GM23338 (cell line): ENCODE results near the gene OR2S2. TPM values are rescaled to one million over a fixed set of nuclear protein-coding genes. Genes with fewer than 3 reads are reported as not detected.

ENCODE experiments used
- ATAC-seq: fragments of 200-7000 bp; cut with Tn5 transposase; 3 replicates; pipeline ENCODE4 v1.9.1; 2020
- DNase-seq: peaks from one replicate; pipeline ENCODE4 v3.0.0-alpha.2; 2015; ENCODE audit warnings: low spot score
- H2AFZ ChIP-seq: fragments of 200-600 bp; sonication (generic); 2 replicates; pipeline ENCODE4 v1.8.0; 2016; ENCODE audit warnings: antibody characterized with exemption, mild to moderate bottlenecking, moderate library complexity
- H3F3A ChIP-seq: fragments of 200-600 bp; sonication (generic); replicated peaks from 2 replicates; pipeline ENCODE4 v1.8.0; 2017; ENCODE audit warnings: antibody characterized with exemption, mixed run types, low read depth
- H3K27ac ChIP-seq: fragments of 200-600 bp; sonication (generic); 2 replicates; pipeline ENCODE4 v1.6.1; 2016; ENCODE audit warnings: low read depth
- H3K27me3 ChIP-seq: fragments of 200-600 bp; sonication (generic); 2 replicates; pipeline ENCODE4 v1.8.0; 2016; ENCODE audit warnings: mild to moderate bottlenecking, mixed run types, moderate library complexity; ENCODE audit not compliant: insufficient read depth
- H3K36me3 ChIP-seq: fragments of 200-600 bp; sonication (generic); 2 replicates; pipeline ENCODE4 v1.8.0; 2016; ENCODE audit warnings: mild to moderate bottlenecking; ENCODE audit not compliant: insufficient read depth
- H3K4me1 ChIP-seq: fragments of 200-600 bp; sonication (generic); 2 replicates; pipeline ENCODE4 v1.8.0; 2016; ENCODE audit warnings: mild to moderate bottlenecking, moderate library complexity; ENCODE audit not compliant: insufficient read depth
- H3K4me2 ChIP-seq: fragments of 200-600 bp; sonication (generic); 2 replicates; pipeline ENCODE4 v1.7.1; 2017; ENCODE audit warnings: mixed run types
- H3K4me3 ChIP-seq: fragments of 200-600 bp; sonication (generic); 2 replicates; pipeline ENCODE4 v1.6.1; 2016; ENCODE audit warnings: mixed run types
- H3K79me2 ChIP-seq: fragments of 200-600 bp; sonication (generic); replicated peaks from 2 replicates; pipeline ENCODE4 v1.8.0; 2017; ENCODE audit warnings: mild to moderate bottlenecking; ENCODE audit not compliant: insufficient read depth
- H3K9me2 ChIP-seq: fragments of 200-600 bp; sonication (generic); 2 replicates; pipeline ENCODE4 v1.8.0; 2017; ENCODE audit not compliant: insufficient read depth
- H4K20me1 ChIP-seq: fragments of 200-600 bp; sonication (generic); replicated peaks from 2 replicates; pipeline ENCODE4 v1.8.0; 2017; ENCODE audit warnings: mild to moderate bottlenecking; ENCODE audit not compliant: insufficient read depth
- H3K27ac Mint-ChIP-seq: 2 replicates; pipeline ENCODE4 v1.8.0; 2020; ENCODE audit warnings: inconsistent platforms, mild to moderate bottlenecking, moderate library complexity, mixed read lengths
- H3K27me3 Mint-ChIP-seq: 3 replicates; pipeline ENCODE4 v1.8.0; 2022; ENCODE audit warnings: low read depth, mild to moderate bottlenecking, moderate library complexity, mixed read lengths, inconsistent platforms; ENCODE audit not compliant: insufficient read depth, poor library complexity
- H3K36me3 Mint-ChIP-seq: 3 replicates; pipeline ENCODE4 v1.8.0; 2021; ENCODE audit warnings: low read depth, mild to moderate bottlenecking, inconsistent platforms, moderate library complexity, mixed read lengths
- H3K4me1 Mint-ChIP-seq: 3 replicates; pipeline ENCODE4 v1.8.0; 2020; ENCODE audit warnings: mild to moderate bottlenecking, inconsistent platforms, mixed read lengths
- H3K4me3 Mint-ChIP-seq: 3 replicates; pipeline ENCODE4 v1.8.0; 2021; ENCODE audit warnings: moderate library complexity, mild to moderate bottlenecking, inconsistent platforms, mixed read lengths
- H3K9me3 Mint-ChIP-seq: 3 replicates; pipeline ENCODE4 v1.8.0; 2020; ENCODE audit warnings: moderate library complexity, mild to moderate bottlenecking, inconsistent platforms, mixed read lengths
- CREB1 ChIP-seq: fragments of 250-450 bp; sonication (Bioruptor Pico); IDR thresholded peaks from 2 replicates; pipeline ENCODE4 v1.5.0; 2020; ENCODE audit warnings: low read depth, mild to moderate bottlenecking, moderate library complexity
- EZH2 ChIP-seq: fragments of 200-600 bp; sonication (generic); IDR thresholded peaks from one replicate; pipeline ENCODE4 v1.8.0; 2017; ENCODE audit warnings: antibody characterized with exemption, mild to moderate bottlenecking, low read depth; ENCODE audit not compliant: unreplicated experiment
- EZH2phosphoT487 ChIP-seq: fragments of 200-600 bp; sonication (generic); IDR thresholded peaks from one replicate; pipeline ENCODE4 v1.8.1; 2018; ENCODE audit warnings: antibody characterized with exemption; ENCODE audit not compliant: unreplicated experiment
- JUNB ChIP-seq: IDR thresholded peaks from one replicate; pipeline ENCODE4 v1.6.1; 2016; ENCODE audit warnings: antibody characterized with exemption; ENCODE audit not compliant: unreplicated experiment
- NANOG ChIP-seq: IDR thresholded peaks from 2 replicates; pipeline ENCODE4 v1.6.1; 2016; ENCODE audit warnings: antibody characterized with exemption, borderline replicate concordance
- POLR2AphosphoS5 ChIP-seq: IDR thresholded peaks from 2 replicates; pipeline ENCODE4 v1.6.1; 2016; ENCODE audit warnings: antibody characterized with exemption, low read depth
- ZNF114 ChIP-seq: fragments of 250-450 bp; sonication (Bioruptor Pico); IDR thresholded peaks from 2 replicates; pipeline ENCODE4 v1.5.0; 2020; ENCODE audit warnings: mild to moderate bottlenecking, moderate library complexity
- ZNF331 ChIP-seq: fragments of 250-450 bp; sonication (Bioruptor Pico); IDR thresholded peaks from 2 replicates; pipeline ENCODE4 v1.5.0; 2020; ENCODE audit warnings: low read depth, mild to moderate bottlenecking, moderate library complexity
- polyA plus RNA-seq: library from polyadenylated mRNA; unstranded; fragments of >200 nt; fragmentation: Nextera tagmentation; extraction: Ambion mirVana; gene quantifications from 2 replicates; pipeline ENCODE4 v1.2.1, GENCODE V29; 2016
- total RNA-seq: library from RNA; depleted of rRNA; stranded (reverse); fragments of >200 nt; shearing (Covaris generic); gene quantifications from 2 replicates; pipeline ENCODE4 v1.2.3, GENCODE V29; 2014
- TF ChIP-seq, protein P1 (sequence below): IDR thresholded peaks from 2 replicates; pipeline ENCODE4 v1.6.1; 2016; ENCODE audit warnings: antibody characterized with exemption
- TF ChIP-seq, protein P2 (sequence below), 2 experiments: fragments of 200-600 bp in 1 of 2; sonication (generic) in 1 of 2; conservative IDR thresholded peaks; 2 replicates each; pipeline versions ENCODE4 v1.5.1 to v1.6.1; 2016 to 2017; ENCODE audit warnings: antibody characterized with exemption in 2 of 2, low read depth in 2 of 2, mild to moderate bottlenecking in 2 of 2, moderate library complexity in 1 of 2
- TF ChIP-seq, protein P3 (sequence below): IDR thresholded peaks from one replicate; pipeline ENCODE4 v1.6.1; 2018; ENCODE audit warnings: antibody characterized with exemption; ENCODE audit not compliant: unreplicated experiment

OR2S2 gene
- total and polyA plus RNA-seq, 2 experiments from 2014 or later: not detected

DNA sequence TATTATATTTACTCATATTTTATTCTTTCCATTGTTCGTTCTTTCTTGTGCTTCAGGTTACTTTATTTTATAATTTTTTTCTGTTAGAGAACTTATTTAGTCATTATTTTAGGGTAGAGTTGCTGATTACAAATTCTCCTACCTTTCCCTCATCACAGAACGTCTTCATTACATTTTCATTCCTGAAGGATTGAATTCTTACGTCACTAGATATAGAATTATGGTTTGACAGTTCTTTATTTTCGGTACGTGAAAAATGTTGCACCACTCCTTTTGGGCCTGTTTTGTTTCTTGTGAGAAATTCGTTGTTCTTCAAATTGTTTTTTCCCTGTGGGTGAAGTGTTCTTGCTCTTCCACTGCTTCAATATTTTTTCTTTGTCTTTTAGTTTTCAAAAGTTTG is 20.8 kb upstream of the OR2S2 start:
- Histone ChIP-seq H3K27ac (no peak overlapping the region), H3K27me3 (no peaks in the 10 kb centered on the region), H3F3A (no peaks in the 10 kb centered on the region), H3K4me1 (no peaks in the 10 kb centered on the region), H3K9me2 (no peaks in the 10 kb centered on the region), H3K79me2 (no peaks in the 10 kb centered on the region), H3K4me3 (no peak overlapping the region), H3K4me2 (no peak overlapping the region), H2AFZ (no peak overlapping the region), H3K36me3 (no peaks in the 10 kb centered on the region), H4K20me1 (no peaks in the 10 kb centered on the region)
- Mint-ChIP-seq H3K4me3 (no peak overlapping the region), H3K9me3 (peaks cover 12% of the 10 kb centered on the region; the same call in 2 of the 3 replicates), H3K4me1 (no peaks in the 10 kb centered on the region), H3K27me3 (peaks cover 5% of the 10 kb centered on the region), H3K36me3 (no peaks in the 10 kb centered on the region; the same call in 2 of the 3 replicates), H3K27ac (no peak overlapping the region)
- DNase-seq: no peak
- TF ChIP-seq CREB1 (CRISPR knock-in tag) (no peak), JUNB (no peak), ZNF114 (no peak), EZH2 (no peak), ZNF331 (CRISPR knock-in tag) (no peak)
- TF ChIP-seq, protein P1, sequence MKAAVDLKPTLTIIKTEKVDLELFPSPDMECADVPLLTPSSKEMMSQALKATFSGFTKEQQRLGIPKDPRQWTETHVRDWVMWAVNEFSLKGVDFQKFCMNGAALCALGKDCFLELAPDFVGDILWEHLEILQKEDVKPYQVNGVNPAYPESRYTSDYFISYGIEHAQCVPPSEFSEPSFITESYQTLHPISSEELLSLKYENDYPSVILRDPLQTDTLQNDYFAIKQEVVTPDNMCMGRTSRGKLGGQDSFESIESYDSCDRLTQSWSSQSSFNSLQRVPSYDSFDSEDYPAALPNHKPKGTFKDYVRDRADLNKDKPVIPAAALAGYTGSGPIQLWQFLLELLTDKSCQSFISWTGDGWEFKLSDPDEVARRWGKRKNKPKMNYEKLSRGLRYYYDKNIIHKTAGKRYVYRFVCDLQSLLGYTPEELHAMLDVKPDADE: no peak
- TF ChIP-seq, protein P2, sequence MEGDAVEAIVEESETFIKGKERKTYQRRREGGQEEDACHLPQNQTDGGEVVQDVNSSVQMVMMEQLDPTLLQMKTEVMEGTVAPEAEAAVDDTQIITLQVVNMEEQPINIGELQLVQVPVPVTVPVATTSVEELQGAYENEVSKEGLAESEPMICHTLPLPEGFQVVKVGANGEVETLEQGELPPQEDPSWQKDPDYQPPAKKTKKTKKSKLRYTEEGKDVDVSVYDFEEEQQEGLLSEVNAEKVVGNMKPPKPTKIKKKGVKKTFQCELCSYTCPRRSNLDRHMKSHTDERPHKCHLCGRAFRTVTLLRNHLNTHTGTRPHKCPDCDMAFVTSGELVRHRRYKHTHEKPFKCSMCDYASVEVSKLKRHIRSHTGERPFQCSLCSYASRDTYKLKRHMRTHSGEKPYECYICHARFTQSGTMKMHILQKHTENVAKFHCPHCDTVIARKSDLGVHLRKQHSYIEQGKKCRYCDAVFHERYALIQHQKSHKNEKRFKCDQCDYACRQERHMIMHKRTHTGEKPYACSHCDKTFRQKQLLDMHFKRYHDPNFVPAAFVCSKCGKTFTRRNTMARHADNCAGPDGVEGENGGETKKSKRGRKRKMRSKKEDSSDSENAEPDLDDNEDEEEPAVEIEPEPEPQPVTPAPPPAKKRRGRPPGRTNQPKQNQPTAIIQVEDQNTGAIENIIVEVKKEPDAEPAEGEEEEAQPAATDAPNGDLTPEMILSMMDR (conservative IDR thresholded peaks at IDR 0.05; ENCODE audit: low read depth in 2 of 2): no peak
- no peak for ATAC-seq

DNA sequence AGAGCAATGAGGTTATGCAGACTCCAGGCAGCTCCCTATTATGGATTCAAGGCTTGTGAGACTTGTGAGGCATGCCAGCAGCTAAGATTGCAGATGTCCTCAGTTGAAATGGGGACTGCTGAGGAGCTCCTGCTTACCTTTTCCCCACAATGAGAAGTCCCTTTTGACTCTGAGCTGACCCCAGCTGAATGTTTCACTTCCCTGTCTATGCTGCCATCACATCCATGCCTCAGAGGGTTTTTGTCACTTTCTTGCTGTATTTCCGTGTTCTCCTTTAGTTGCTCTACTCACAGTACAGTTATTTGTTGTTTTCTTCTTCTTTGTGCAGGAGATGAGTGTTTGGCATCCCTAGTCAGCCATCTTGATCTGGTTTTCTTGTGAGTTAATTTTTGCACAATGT is 18.8 kb upstream of the OR2S2 start:
- H3F3A ChIP-seq: no peaks in the 10 kb centered on the region
- no peaks in the 10 kb centered on the region for H3K9me2 ChIP-seq
- no peak overlapping the region for H3K4me3 Mint-ChIP-seq
- no peak for DNase-seq
- no peak overlapping the region for H3K27ac ChIP-seq
- peaks cover 15% of the 10 kb centered on the region for H3K27me3 ChIP-seq
- no peak overlapping the region for H3K4me2 ChIP-seq
- no peak for ATAC-seq
- H3K4me3 ChIP-seq: no peak overlapping the region
- H3K4me1 ChIP-seq: no peaks in the 10 kb centered on the region
- no peaks in the 10 kb centered on the region for H4K20me1 ChIP-seq
- H3K4me1 Mint-ChIP-seq: peaks cover 10% of the 10 kb centered on the region; the same call in 2 of the 3 replicates
- peaks cover 9% of the 10 kb centered on the region for H3K27me3 Mint-ChIP-seq
- peaks cover 12% of the 10 kb centered on the region; the same call in 2 of the 3 replicates for H3K9me3 Mint-ChIP-seq
- no peak overlapping the region for H3K27ac Mint-ChIP-seq
- no peak overlapping the region for H2AFZ ChIP-seq
- no peaks in the 10 kb centered on the region for H3K36me3 ChIP-seq
- H3K79me2 ChIP-seq: no peaks in the 10 kb centered on the region
- no peaks in the 10 kb centered on the region; the same call in 2 of the 3 replicates for H3K36me3 Mint-ChIP-seq
- no peak for TF ChIP-seq EZH2
- TF ChIP-seq JUNB: no peak
- TF ChIP-seq EZH2phosphoT487: no peak
- TF ChIP-seq, protein P2 (conservative IDR thresholded peaks at IDR 0.05; ENCODE audit: low read depth in 2 of 2): no peak
- no peak for TF ChIP-seq ZNF331 (CRISPR knock-in tag)
- TF ChIP-seq ZNF114: no peak
- TF ChIP-seq POLR2AphosphoS5: no peak
- TF ChIP-seq, protein P3, sequence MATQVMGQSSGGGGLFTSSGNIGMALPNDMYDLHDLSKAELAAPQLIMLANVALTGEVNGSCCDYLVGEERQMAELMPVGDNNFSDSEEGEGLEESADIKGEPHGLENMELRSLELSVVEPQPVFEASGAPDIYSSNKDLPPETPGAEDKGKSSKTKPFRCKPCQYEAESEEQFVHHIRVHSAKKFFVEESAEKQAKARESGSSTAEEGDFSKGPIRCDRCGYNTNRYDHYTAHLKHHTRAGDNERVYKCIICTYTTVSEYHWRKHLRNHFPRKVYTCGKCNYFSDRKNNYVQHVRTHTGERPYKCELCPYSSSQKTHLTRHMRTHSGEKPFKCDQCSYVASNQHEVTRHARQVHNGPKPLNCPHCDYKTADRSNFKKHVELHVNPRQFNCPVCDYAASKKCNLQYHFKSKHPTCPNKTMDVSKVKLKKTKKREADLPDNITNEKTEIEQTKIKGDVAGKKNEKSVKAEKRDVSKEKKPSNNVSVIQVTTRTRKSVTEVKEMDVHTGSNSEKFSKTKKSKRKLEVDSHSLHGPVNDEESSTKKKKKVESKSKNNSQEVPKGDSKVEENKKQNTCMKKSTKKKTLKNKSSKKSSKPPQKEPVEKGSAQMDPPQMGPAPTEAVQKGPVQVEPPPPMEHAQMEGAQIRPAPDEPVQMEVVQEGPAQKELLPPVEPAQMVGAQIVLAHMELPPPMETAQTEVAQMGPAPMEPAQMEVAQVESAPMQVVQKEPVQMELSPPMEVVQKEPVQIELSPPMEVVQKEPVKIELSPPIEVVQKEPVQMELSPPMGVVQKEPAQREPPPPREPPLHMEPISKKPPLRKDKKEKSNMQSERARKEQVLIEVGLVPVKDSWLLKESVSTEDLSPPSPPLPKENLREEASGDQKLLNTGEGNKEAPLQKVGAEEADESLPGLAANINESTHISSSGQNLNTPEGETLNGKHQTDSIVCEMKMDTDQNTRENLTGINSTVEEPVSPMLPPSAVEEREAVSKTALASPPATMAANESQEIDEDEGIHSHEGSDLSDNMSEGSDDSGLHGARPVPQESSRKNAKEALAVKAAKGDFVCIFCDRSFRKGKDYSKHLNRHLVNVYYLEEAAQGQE: no peak
- TF ChIP-seq NANOG: no peak
- TF ChIP-seq, protein P1: no peak
- TF ChIP-seq CREB1 (CRISPR knock-in tag): no peak
